Measurements from ENCODE around the gene KLHL1. TPM values are rescaled to one million over a fixed set of nuclear protein-coding genes. Genes with fewer than 3 reads are reported as not detected.

The KLHL1 gene
- total RNA-seq, 1 donor from 2014 or later = not detected

DNA sequence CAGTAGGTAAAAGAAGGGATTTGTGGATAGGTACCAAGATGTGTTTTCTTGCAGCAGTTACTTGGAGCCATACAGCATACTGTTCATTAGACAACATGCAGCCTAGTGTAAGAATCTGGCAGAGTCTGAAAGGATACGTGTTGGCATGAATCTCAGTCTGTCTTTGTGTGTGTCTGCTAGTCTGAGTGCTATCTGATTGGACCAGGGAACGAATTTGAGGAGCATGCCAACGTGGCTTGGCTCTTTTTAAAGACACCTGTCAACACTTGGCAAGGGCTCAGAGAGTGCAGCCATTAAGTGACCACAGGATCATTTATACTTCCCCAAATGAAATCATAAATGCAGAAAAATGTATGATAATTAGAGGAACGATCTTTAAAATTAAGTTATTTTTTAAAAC is 28.2 kb downstream of the KLHL1 start:
- DNase-seq (ENCODE audit: low read depth) (no peak), FAIRE-seq (no peak)
- TF ChIP-seq, protein P1, sequence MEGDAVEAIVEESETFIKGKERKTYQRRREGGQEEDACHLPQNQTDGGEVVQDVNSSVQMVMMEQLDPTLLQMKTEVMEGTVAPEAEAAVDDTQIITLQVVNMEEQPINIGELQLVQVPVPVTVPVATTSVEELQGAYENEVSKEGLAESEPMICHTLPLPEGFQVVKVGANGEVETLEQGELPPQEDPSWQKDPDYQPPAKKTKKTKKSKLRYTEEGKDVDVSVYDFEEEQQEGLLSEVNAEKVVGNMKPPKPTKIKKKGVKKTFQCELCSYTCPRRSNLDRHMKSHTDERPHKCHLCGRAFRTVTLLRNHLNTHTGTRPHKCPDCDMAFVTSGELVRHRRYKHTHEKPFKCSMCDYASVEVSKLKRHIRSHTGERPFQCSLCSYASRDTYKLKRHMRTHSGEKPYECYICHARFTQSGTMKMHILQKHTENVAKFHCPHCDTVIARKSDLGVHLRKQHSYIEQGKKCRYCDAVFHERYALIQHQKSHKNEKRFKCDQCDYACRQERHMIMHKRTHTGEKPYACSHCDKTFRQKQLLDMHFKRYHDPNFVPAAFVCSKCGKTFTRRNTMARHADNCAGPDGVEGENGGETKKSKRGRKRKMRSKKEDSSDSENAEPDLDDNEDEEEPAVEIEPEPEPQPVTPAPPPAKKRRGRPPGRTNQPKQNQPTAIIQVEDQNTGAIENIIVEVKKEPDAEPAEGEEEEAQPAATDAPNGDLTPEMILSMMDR (IDR thresholded peaks at IDR 0.05; ENCODE audit: insufficient read depth, low read length, severe bottlenecking) = no peak
- Histone ChIP-seq H3K4me3 (ENCODE audit: low read depth, low read length) (no peak overlapping the region), H3K36me3 (ENCODE audit: control insufficient read depth, insufficient read depth, low read length) (no peaks in the 10 kb centered on the region), H3K27me3 (ENCODE audit: control insufficient read depth, insufficient read depth, low read length) (no peaks in the 10 kb centered on the region)

DNA sequence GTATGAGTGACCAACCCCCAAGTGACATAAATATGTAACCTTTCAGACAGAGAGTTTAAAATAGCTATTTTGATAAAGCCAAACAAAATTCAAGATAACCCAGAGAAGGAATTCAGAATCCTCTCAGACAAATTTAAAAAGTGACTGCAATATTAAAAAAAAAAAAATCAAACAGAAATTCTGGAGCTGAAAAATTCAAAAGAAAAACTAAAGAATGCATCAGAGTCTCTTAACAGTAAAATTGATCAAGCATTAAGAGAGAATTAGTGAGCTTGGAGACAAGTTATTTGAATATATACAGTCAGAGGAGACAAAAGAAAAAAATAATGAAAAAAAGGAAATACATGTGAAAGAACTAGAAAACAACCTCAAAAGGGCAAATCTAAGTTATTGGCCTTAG is 53.7 kb downstream of the KLHL1 start:
- TF ChIP-seq, protein P1 (IDR thresholded peaks at IDR 0.05; ENCODE audit: insufficient read depth, low read length, severe bottlenecking) = no peak

DNA sequence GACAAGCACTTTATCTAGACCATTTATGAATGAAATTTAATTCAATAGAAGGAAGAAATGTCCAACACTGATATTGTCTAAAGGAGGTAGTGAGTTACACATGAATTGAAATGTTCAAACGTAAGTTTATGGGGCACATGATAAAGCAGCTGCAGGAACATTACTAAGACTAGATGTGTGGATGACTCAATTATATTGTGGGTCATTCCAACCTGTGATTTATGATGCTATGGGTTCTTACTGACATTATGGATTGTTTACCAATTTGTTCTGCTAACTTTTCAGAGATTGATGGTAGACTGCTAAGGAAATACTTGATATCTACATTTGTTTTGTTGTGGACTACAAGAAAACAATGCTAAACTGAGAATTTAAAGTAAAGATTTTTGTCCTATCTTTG is 56.7 kb downstream of the KLHL1 start:
- DNase-seq (ENCODE audit: low read depth) (no peak), FAIRE-seq (no peak)
- no peaks in the 10 kb centered on the region for H3K36me3 ChIP-seq (ENCODE audit: control insufficient read depth, insufficient read depth, low read length)
- no peaks in the 10 kb centered on the region for H3K27me3 ChIP-seq (ENCODE audit: control insufficient read depth, insufficient read depth, low read length)
- TF ChIP-seq, protein P1 (IDR thresholded peaks at IDR 0.05; ENCODE audit: insufficient read depth, low read length, severe bottlenecking) = no peak
- no peak overlapping the region for H3K4me3 ChIP-seq (ENCODE audit: low read depth, low read length)

More for the DNA sequence above, 53.7 kb downstream of the KLHL1 start:
- no peak overlapping the region for H3K4me3 ChIP-seq (ENCODE audit: low read depth, low read length)
- no peaks in the 10 kb centered on the region for H3K36me3 ChIP-seq (ENCODE audit: control insufficient read depth, insufficient read depth, low read length)
- H3K27me3 ChIP-seq (ENCODE audit: control insufficient read depth, insufficient read depth, low read length) = no peaks in the 10 kb centered on the region
- FAIRE-seq (no peak), DNase-seq (ENCODE audit: low read depth) (no peak)

DNA sequence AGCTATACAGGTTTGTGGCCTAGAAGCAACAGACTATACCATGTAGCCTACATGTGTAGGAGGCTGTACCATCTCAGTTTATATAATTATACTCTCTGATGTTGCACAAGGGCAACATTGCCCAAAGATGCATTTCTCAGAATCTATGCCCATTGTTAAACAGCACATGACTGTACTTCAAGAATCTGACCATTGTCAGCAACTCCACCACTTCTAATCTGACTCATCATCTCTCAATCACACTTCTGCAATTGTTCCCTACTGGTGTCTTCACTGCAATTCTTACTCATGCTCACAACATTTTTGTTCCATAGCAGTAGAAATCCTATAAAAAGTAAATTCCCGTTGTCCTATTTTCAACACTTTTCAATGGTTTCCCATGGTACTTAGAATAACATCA is 64.6 kb downstream of the KLHL1 start:
- H3K4me3 ChIP-seq (ENCODE audit: low read depth, low read length) = no peak overlapping the region
- no peaks in the 10 kb centered on the region for H3K27me3 ChIP-seq (ENCODE audit: control insufficient read depth, insufficient read depth, low read length)
- FAIRE-seq = no peak
- TF ChIP-seq, protein P1 (IDR thresholded peaks at IDR 0.05; ENCODE audit: insufficient read depth, low read length, severe bottlenecking) = no peak
- peak; percentile 60 for DNase-seq (ENCODE audit: low read depth)
- no peaks in the 10 kb centered on the region for H3K36me3 ChIP-seq (ENCODE audit: control insufficient read depth, insufficient read depth, low read length)

DNA sequence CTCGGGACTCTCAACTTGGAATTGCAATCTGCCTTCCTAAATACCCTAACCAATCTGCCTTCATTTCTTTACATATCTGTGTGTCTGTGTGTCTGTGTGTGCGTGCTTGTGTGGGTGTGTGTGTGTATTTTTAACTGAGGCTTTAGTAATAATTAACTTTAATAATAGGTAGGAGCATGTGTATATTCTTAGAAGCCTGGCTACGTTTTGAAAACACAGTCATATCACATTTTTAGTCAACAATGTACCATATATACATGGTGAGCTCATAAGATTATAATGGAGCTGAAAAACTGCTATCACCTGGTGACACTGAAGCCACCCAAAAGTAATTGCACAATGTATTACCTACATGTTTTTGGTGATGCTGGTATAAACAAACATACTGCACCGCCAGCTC is 66.1 kb downstream of the KLHL1 start:
- H3K4me3 ChIP-seq (ENCODE audit: low read depth, low read length) = no peak overlapping the region
- H3K36me3 ChIP-seq (ENCODE audit: control insufficient read depth, insufficient read depth, low read length) = no peaks in the 10 kb centered on the region
- no peak for FAIRE-seq
- TF ChIP-seq, protein P1 (IDR thresholded peaks at IDR 0.05; ENCODE audit: insufficient read depth, low read length, severe bottlenecking) = no peak
- DNase-seq (ENCODE audit: low read depth) = no peak
- no peaks in the 10 kb centered on the region for H3K27me3 ChIP-seq (ENCODE audit: control insufficient read depth, insufficient read depth, low read length)

DNA sequence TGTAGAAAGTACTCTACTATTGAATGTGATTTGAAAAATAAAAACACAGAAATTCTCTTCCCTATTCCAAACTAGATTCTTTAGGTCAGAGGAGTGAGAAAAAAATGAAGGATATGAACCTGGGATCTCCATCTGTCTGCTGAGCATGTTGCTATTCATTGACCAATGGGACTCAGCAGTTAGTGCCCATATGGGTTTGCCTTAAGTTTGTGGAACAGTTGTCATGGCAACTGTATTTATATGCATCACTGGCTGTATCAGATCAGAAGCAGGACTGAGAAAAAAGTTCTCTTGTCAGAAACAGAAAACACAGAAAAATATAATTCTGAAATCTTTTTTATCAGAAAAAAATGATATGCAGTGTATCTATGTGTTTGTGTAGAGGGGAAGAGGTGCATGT is 74.0 kb downstream of the KLHL1 start:
- no peaks in the 10 kb centered on the region for H3K27me3 ChIP-seq (ENCODE audit: control insufficient read depth, insufficient read depth, low read length)
- TF ChIP-seq, protein P1 (IDR thresholded peaks at IDR 0.05; ENCODE audit: insufficient read depth, low read length, severe bottlenecking) = no peak
- FAIRE-seq (no peak), DNase-seq (ENCODE audit: low read depth) (no peak)
- H3K4me3 ChIP-seq (ENCODE audit: low read depth, low read length) = no peak overlapping the region
- H3K36me3 ChIP-seq (ENCODE audit: control insufficient read depth, insufficient read depth, low read length) = no peaks in the 10 kb centered on the region
